ENCODE data around the gene OR6C65. TPM values are rescaled to one million over a fixed set of nuclear protein-coding genes. Genes with fewer than 3 reads are reported as not detected.
"Not testable (repeated sequence)": the region's sequence is repeated elsewhere in the genome, so short reads cannot be mapped to it uniquely, and the experiment has no call there.

Gene OR6C65
- total RNA-seq: not detected
- long read RNA-seq: 0 reads

DNA sequence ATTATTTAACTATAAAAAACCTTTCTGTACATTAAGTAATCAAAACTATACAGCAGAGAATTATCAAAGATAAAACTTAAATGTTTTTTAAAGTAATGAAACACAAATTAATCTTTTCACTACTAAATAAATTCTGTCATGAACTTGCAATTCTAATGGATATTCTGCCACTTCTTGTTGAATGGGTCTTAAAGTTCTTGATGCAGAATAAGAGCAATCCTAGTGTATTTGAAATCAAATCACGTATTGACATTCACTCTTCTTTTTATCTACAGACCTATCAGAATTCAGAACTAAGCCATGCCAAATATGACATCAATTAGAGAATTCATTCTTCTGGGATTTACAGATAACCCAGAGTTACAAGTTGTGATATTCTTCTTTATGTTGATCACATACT lies at the start of gene OR6C65:
Gene OR6C65, plus strand, starts transcription at position 301 of the 400 bp plus-strand sequence. Its CDS starts 0 bp downstream, at position 301.
- intact Hi-C loops (cut with DNase I): no loop called here
- TF ChIP-seq CTCF (IDR thresholded peaks at IDR 0.05): no peak
- Histone ChIP-seq H3K27ac (no peak within 1 kb of the TSS), H3K4me3 (no peak within 1 kb of the TSS), H3K27me3 (no peaks in the 10 kb centered on the region), H3K4me1 (no peaks in the 10 kb centered on the region), H3K36me3 (no peaks in the 10 kb centered on the region), H3K9me3 (no peaks in the 10 kb centered on the region)
- ATAC-seq: no peak
- no peak for DNase-seq

DNA sequence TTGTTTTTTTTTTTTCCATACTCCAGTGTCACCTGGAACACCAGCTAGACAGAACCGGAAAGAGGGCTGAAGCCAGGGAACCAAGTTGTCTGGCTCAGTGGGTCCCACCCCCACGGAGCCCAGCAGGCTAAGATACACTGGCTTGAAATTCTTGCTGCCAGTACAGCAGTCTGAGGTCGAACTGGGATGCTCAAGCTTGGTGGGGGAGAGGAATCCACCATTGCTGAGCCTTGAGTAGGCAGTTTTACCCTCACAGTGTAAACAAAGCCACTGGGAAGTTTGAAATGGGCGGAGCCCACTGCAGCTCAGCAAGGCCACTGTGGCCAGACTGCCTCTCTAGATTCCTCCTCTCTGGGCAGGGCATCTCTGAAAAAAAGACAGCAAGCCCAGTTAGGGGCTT lies 45.0 kb upstream of the OR6C65 start:
- H3K27me3 ChIP-seq; intact Hi-C loops (cut with DNase I); H3K4me3 ChIP-seq; ATAC-seq; H3K36me3 ChIP-seq; DNase-seq; H3K27ac ChIP-seq; H3K4me1 ChIP-seq; H3K9me3 ChIP-seq: not testable (repeated sequence)

GRCh38 chr12:55362675-55363074 lies 37.7 kb upstream of the OR6C65 start, which contains the start of gene OR6C75:
TSS of gene OR6C75 (plus strand) at chr12:55362975. CDS start at chr12:55365111, 2,136 bp downstream.
- intact Hi-C loops (cut with DNase I): no loop called here

DNA sequence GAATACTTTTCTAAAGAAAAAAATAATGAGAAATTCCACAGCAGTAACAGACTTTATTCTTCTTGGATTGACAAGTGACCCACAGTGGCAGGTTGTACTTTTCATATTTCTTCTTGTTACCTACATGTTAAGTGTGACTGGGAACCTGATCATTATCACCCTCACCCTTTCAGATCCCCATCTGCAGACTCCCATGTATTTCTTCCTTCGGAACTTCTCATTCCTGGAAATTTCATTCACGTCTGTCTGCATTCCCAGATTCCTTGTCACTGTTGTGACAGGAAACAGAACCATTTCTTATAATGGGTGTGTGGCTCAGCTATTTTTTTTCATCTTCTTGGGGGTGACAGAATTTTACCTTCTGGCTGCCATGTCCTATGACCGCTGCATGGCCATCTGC lies 35.2 kb upstream of the OR6C65 start:
- no peak for ATAC-seq
- intact Hi-C loops (cut with DNase I): no loop called here
- H3K27ac ChIP-seq: no peak overlapping the region

More at GRCh38 chr12:55362675-55363074, 37.7 kb upstream of the OR6C65 start, which contains the start of gene OR6C75:
- DNase-seq (no peak), ATAC-seq (no peak)
- no peak for TF ChIP-seq CTCF (IDR thresholded peaks at IDR 0.05)
- Histone ChIP-seq H3K27me3 (no peaks in the 10 kb centered on the region), H3K4me1 (no peaks in the 10 kb centered on the region), H3K27ac (no peak within 1 kb of the TSS), H3K4me3 (no peak within 1 kb of the TSS), H3K9me3 (no peaks in the 10 kb centered on the region), H3K36me3 (no peaks in the 10 kb centered on the region)

GRCh38 chr12:55372521-55372920 lies 27.8 kb upstream of the OR6C65 start:
- Histone ChIP-seq H3K27ac (no peak overlapping the region), H3K27me3 (no peaks in the 10 kb centered on the region), H3K4me3 (no peak overlapping the region), H3K36me3 (no peaks in the 10 kb centered on the region), H3K4me1 (no peaks in the 10 kb centered on the region), H3K9me3 (no peaks in the 10 kb centered on the region)
- ATAC-seq: no peak
- no peak for DNase-seq
- intact Hi-C loops (cut with DNase I): no loop called here
- no peak for TF ChIP-seq CTCF (IDR thresholded peaks at IDR 0.05)

More for the DNA sequence above, 35.2 kb upstream of the OR6C65 start:
- H3K9me3 ChIP-seq: no peaks in the 10 kb centered on the region
- H3K27me3 ChIP-seq: no peaks in the 10 kb centered on the region
- H3K4me1 ChIP-seq: no peaks in the 10 kb centered on the region
- DNase-seq: no peak
- TF ChIP-seq CTCF (IDR thresholded peaks at IDR 0.05): no peak
- H3K4me3 ChIP-seq: no peak overlapping the region
- no peaks in the 10 kb centered on the region for H3K36me3 ChIP-seq

DNA sequence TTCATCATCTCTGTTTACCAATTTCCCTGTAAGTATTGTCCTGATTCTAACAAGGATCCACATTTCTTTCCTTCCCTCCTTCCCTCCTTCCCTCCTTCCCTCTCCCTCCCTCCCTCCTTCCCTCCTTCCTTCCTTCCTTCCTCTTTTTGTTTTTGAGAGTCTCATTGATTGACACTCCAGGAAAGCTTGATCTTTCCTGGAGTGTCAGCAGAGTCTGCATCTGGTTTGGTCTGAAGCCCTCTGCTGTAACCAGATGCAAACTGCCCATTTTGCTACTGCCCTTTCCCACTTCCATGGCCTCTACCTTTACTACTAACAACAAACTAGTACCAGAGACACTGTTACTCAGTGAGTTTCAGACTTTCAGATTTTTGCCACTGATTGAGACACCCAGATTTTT lies 14.4 kb upstream of the OR6C65 start:
- TF ChIP-seq CTCF (IDR thresholded peaks at IDR 0.05): no peak
- Histone ChIP-seq H3K4me1 (no peaks in the 10 kb centered on the region), H3K4me3 (no peak overlapping the region), H3K27ac (no peak overlapping the region), H3K9me3 (no peaks in the 10 kb centered on the region), H3K27me3 (no peaks in the 10 kb centered on the region), H3K36me3 (no peaks in the 10 kb centered on the region)
- DNase-seq: no peak
- ATAC-seq: no peak
- intact Hi-C loops (cut with DNase I): no loop called here

All from upper lobe of right lung (tissue), 1 donor.